ENCODE measurements around the gene SNRPF. TPM values are rescaled to one million over a fixed set of nuclear protein-coding genes. Genes with fewer than 3 reads are reported as not detected.
"Not testable (repeated sequence)": the region's sequence is repeated elsewhere in the genome, so short reads cannot be mapped to it uniquely, and the experiment has no call there.

SNRPF gene
- total RNA-seq: 10 to 100 TPM in 4 of 6 donors, 1 to 10 TPM in 2; 2.1 to 16.6 (median 14.3) TPM

DNA sequence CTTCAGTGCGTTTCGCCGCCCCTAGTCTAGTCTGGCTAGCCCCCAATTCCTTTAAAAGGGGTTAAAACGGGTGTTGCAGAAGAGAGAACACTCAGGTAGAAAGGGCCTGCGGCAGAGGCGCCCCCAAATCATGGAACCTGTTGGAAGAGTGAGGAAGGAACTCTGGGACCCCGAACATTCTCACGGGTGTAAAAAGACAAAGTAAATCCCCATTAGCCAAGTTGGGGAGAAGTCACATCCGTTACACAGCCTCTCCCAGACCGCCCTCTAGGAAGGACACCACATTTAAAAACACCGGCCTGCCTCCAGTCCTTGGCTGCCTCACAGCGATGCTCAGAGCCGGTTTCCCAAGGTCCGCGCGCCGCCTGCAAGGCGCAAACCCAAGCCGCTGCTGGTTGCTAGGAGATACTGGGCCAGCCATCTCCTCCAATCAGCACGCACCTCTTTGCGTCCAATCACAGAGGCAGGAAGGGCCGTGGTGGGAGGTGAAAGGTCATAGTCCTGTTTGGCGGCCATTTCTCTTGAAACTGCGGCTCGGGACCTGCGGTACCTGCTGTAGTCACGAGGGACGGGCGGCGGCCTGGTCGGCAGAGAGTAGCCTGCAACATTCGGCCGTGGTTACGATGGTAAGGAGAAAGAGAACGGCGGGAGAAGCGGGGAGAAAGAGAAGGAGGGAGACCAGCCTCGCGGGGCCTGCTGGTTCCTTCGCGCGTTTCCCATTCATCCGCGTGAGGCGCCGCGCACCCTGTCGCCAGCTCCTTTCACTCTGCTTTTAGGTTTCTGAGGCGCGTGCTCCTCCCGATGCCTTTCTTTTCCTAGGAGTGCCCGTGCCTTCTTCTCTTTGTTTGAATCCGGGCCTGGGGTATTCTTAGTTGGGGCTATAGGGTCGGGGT, at the start of gene SNRPF:
Gene SNRPF (plus strand): TSS at position 502 of the 893 bp plus-strand sequence. CDS start 122 bp downstream, at position 624.
- Histone ChIP-seq H3K4me1 (peaks cover 14 to 25% (median 16%) of the 10 kb centered on the region in 4 donors), H3K36me3 (peaks cover 3 to 24% (median 12%) of the 10 kb centered on the region in 4 donors), H3K9me3 (no peaks in the 10 kb centered on the region), H3K27ac (peak within 1 kb of the TSS; percentile 82 to 84 (median 82)), H3K4me3 (peak within 1 kb of the TSS; percentile 73 to 91 (median 85)), H3K27me3 (no peaks in the 10 kb centered on the region)
- 1% methylated on average over 52 to 54 of the region's 54 CpGs for WGBS, 2 donors
- DNase-seq (peak; percentile 93 to 96), ATAC-seq (ENCODE audit: low FRiP score in 2 of 2) (peak; percentile 99 to 100)
- TF ChIP-seq, protein P1, sequence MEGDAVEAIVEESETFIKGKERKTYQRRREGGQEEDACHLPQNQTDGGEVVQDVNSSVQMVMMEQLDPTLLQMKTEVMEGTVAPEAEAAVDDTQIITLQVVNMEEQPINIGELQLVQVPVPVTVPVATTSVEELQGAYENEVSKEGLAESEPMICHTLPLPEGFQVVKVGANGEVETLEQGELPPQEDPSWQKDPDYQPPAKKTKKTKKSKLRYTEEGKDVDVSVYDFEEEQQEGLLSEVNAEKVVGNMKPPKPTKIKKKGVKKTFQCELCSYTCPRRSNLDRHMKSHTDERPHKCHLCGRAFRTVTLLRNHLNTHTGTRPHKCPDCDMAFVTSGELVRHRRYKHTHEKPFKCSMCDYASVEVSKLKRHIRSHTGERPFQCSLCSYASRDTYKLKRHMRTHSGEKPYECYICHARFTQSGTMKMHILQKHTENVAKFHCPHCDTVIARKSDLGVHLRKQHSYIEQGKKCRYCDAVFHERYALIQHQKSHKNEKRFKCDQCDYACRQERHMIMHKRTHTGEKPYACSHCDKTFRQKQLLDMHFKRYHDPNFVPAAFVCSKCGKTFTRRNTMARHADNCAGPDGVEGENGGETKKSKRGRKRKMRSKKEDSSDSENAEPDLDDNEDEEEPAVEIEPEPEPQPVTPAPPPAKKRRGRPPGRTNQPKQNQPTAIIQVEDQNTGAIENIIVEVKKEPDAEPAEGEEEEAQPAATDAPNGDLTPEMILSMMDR (IDR thresholded peaks at IDR 0.05): peak in 3 of 6 experiments; percentile 24 to 43 (median 32)
- TF ChIP-seq POLR2AphosphoS5 (IDR thresholded peaks at IDR 0.05) (peak; percentile 79 to 87), POLR2A (IDR thresholded peaks at IDR 0.05) (peak in 3 of 4 donors; percentile 43 to 64 (median 57)), EP300 (IDR thresholded peaks at IDR 0.05) (no peak)

DNA sequence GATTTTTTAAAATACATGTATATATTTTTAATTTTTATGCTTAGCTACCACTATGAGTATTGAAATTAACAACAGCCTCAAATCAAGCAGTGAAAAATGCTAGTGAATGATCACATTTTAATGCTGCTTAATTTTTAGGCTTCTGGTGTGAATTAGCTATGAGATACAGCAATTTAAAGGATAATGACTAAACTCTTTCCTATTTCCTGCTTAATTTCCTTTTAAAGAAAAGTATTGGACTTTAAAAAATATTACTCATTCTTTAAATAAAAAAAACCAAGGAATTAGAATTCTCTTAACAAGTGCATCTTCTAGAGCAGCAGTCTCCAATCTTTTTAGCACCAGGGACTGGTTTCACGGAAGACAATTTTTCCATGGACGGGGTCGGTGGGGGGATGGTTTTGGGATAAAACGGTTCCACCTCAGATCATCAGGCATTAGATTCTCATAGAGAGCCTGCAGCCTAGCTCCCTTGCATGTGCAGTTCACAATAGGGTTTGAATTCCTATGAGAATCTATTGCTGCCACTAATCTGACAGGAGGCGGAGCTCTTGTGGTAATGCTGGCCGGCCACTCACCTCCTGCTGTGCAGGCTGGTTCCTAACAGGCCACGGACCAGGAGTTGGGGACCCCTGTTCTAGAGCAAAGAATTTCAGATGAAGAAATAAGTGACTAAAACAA, 49.6 kb upstream of the SNRPF start:
- no peak overlapping the region for H3K4me3 ChIP-seq
- peaks cover 0 to 7% (median 0%) of the 10 kb centered on the region in 4 donors for H3K4me1 ChIP-seq
- H3K27me3 ChIP-seq: no peaks in the 10 kb centered on the region
- no peak for ATAC-seq (ENCODE audit: low FRiP score in 2 of 2)
- WGBS, 2 donors: 88 to 93% methylated on average over 7 of the region's 7 CpGs
- no peaks in the 10 kb centered on the region for H3K9me3 ChIP-seq
- H3K27ac ChIP-seq: no peak overlapping the region
- no peak for DNase-seq
- H3K36me3 ChIP-seq: no peaks in the 10 kb centered on the region
- TF ChIP-seq POLR2AphosphoS5 (IDR thresholded peaks at IDR 0.05) (no peak), POLR2A (IDR thresholded peaks at IDR 0.05) (no peak), EP300 (IDR thresholded peaks at IDR 0.05) (no peak)
- TF ChIP-seq, protein P1 (IDR thresholded peaks at IDR 0.05): no peak

DNA sequence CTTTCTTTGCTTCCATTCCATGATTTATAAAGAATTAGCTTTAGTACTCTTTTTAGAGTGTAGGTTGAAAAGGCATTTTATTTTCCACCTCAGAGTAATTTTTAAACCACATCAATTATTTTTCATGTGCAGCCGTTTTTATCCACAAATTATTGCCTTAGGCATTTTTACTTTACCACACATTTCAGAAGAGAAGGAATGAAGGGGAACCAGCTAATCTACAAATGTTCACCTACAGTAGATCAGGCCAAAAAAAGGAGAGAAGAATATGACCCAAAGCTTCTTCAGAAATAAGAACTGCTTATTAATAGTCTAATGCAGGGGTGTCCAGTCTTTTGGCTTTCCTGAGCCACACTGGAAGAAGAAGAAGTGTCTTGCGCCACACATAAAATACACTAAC, 48.3 kb upstream of the SNRPF start:
- no peak overlapping the region for H3K4me3 ChIP-seq
- no peaks in the 10 kb centered on the region for H3K36me3 ChIP-seq
- TF ChIP-seq, protein P1 (IDR thresholded peaks at IDR 0.05): no peak
- TF ChIP-seq POLR2AphosphoS5 (IDR thresholded peaks at IDR 0.05) (no peak), EP300 (IDR thresholded peaks at IDR 0.05) (no peak), POLR2A (IDR thresholded peaks at IDR 0.05) (no peak)
- no peak overlapping the region for H3K27ac ChIP-seq
- DNase-seq (no peak), ATAC-seq (ENCODE audit: low FRiP score in 2 of 2) (no peak)
- WGBS, 2 donors: 47 to 81% methylated on average over 2 of the region's 2 CpGs
- H3K27me3 ChIP-seq: no peaks in the 10 kb centered on the region
- no peaks in the 10 kb centered on the region for H3K9me3 ChIP-seq
- H3K4me1 ChIP-seq: peaks cover 0 to 7% (median 0%) of the 10 kb centered on the region in 4 donors

DNA sequence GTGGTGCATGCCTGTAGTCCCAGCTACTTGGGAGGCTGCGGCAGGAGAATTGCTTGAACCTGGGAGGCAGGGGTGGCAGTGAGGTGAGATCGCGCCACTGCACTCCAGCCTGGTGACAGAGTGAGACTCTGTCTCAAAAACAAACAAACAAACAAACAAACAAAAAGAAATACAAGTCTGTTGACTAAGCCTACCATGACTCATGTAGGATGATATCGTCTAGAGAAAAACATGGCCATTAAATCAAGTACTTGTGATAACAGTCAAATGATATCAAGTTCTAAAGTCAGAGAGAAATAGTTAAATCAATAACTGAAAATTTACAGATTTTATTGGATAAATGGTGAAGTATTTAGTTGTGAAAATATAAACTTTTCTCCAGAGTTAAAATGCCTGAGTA, 46.6 kb upstream of the SNRPF start:
- ATAC-seq (ENCODE audit: low FRiP score in 2 of 2); H3K27me3 ChIP-seq; DNase-seq; H3K4me3 ChIP-seq; H3K9me3 ChIP-seq; H3K27ac ChIP-seq; H3K4me1 ChIP-seq; H3K36me3 ChIP-seq: not testable (repeated sequence)
- 95% methylated on average over 4 of the region's 4 CpGs for WGBS, 2 donors

DNA sequence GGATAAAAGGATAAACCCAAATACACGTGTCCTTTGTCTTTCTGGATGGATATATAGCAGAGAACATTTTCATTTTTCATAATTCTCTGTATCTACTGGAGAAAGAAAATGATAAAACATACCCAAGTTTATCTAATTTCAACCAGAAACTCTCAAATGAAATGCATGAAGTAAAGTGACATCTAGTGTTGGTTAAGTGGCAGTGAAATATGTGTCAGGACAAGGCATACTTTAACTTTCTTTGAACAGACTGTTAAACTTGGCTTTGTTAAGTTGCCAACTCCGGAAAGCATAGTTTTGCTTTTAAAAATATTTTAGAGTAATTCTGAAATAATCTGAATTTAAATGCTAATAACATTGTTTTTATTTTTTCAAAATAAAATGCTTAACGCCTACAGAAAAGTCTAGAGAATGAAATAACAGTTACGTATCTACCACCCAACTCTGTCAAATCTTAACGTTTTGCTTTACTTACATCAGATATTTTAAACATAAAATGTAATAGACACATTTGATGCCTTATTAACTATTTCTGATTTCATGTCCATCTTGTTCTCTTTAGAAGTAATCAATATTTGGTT, 43.0 kb upstream of the SNRPF start:
- ATAC-seq (ENCODE audit: low FRiP score in 2 of 2): peak in 1 of 2 donors; percentile 70
- H3K27ac ChIP-seq: no peak overlapping the region
- H3K27me3 ChIP-seq: no peaks in the 10 kb centered on the region
- no peaks in the 10 kb centered on the region for H3K36me3 ChIP-seq
- WGBS, 2 donors: 51% methylated on average over 5 of the region's 5 CpGs
- TF ChIP-seq, protein P1 (IDR thresholded peaks at IDR 0.05): peak; percentile 45 to 69 (median 62)
- TF ChIP-seq EP300 (IDR thresholded peaks at IDR 0.05): no peak
- no peak overlapping the region for H3K4me3 ChIP-seq
- DNase-seq: no peak
- no peaks in the 10 kb centered on the region for H3K4me1 ChIP-seq
- H3K9me3 ChIP-seq: no peaks in the 10 kb centered on the region
